Keratinocyte (primary cell): Measurements from ENCODE around the gene CDK3.

Experiments used
- CTCF ChIP-seq, 3 experiments: IDR thresholded peaks in 1 of 3; conservative IDR thresholded peaks in 1 of 3; optimal IDR thresholded peaks in 1 of 3; 2 replicates in 2 of 3; 3 replicates in 1 of 3; pipeline versions ENCODE3 to v1.5.1; 2011; ENCODE audit warnings: low read length in 3 of 3, mild to moderate bottlenecking in 3 of 3, moderate library complexity in 2 of 3, control low read depth in 1 of 3, inconsistent platforms in 1 of 3; ENCODE audit not compliant: insufficient read depth in 2 of 3; ENCODE audit errors: extremely low read depth in 1 of 3
- EZH2 ChIP-seq: IDR thresholded peaks from one replicate; pipeline ENCODE4 v1.6.1; 2012; ENCODE audit warnings: inconsistent platforms, mild to moderate bottlenecking, low read length, moderate library complexity

DNA sequence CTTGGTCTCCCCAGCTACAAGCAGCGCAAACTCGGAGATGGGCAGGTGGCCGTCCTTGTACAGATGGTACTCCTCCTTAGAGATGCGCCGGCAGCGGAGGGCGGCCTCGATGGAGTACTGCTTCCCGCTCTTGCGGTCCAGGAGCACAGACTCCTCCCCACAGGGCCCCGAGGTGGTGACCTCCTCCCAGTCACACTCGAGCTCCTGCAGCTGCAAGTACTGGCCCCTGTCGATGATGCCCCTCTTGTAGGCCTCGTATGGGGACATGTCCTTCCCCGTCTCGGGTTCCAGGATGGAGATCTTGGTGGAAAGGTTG, 7.2 kb downstream of the CDK3 start:
- TF ChIP-seq CTCF (optimal IDR thresholded peaks at IDR 0.05 in 1 of 3, IDR thresholded peaks at IDR 0.05 in 1 of 3, conservative IDR thresholded peaks at IDR 0.05 in 1 of 3; ENCODE audit: extremely low read depth in 1 of 3, insufficient read depth in 2 of 3, low read length in 3 of 3) (no peak), EZH2 (no peak)
